ENCODE data around the gene TSPAN10.

GRCh38 chr17:81652906-81653771 lies 16.1 kb downstream of the TSPAN10 start:
- no peak for TF ChIP-seq PAWR (CRISPR knock-in tag; IDR thresholded peaks at IDR 0.05; ENCODE audit: borderline replicate concordance)
- TF ChIP-seq ZNF773 (CRISPR knock-in tag; IDR thresholded peaks at IDR 0.05; ENCODE audit: borderline replicate concordance) = no peak
- no peak for TF ChIP-seq DNMT1 (CRISPR knock-in tag; IDR thresholded peaks at IDR 0.05)
- no peak for TF ChIP-seq SIN3A (IDR thresholded peaks at IDR 0.05; ENCODE audit: borderline replicate concordance, low read depth, low read length)
- TF ChIP-seq HNF1A (IDR thresholded peaks at IDR 0.05; ENCODE audit: low read depth) = no peak
- TF ChIP-seq HNF1A (CRISPR knock-in tag; IDR thresholded peaks at IDR 0.05; ENCODE audit: borderline replicate concordance) = no peak
- no peak for TF ChIP-seq MYC (CRISPR knock-in tag; IDR thresholded peaks at IDR 0.05; ENCODE audit: borderline replicate concordance)
- TF ChIP-seq CTCF (CRISPR knock-in tag; IDR thresholded peaks at IDR 0.05) = no peak
- TF ChIP-seq ZNF350 (CRISPR knock-in tag; IDR thresholded peaks at IDR 0.05; ENCODE audit: borderline replicate concordance, low read depth) = no peak
- no peak for TF ChIP-seq SP1 (IDR thresholded peaks at IDR 0.05)
- no peak for TF ChIP-seq SP1 (CRISPR knock-in tag; IDR thresholded peaks at IDR 0.05)
- TF ChIP-seq ZNF274 (CRISPR knock-in tag; IDR thresholded peaks at IDR 0.05) = 0 out of 2 replicates have a peak, but pooled peaks have one; percentile 19
- no peak for TF ChIP-seq FOXA1 (IDR thresholded peaks at IDR 0.05)
- TF ChIP-seq FOXA1 (CRISPR knock-in tag; IDR thresholded peaks at IDR 0.05) = no peak
- TF ChIP-seq ZNF446 (CRISPR knock-in tag; IDR thresholded peaks at IDR 0.05) = no peak
- TF ChIP-seq RAD21 (CRISPR knock-in tag; IDR thresholded peaks at IDR 0.05) = no peak

All from HepG2 (cell line).